SU-DHL-6 (cell line): ENCODE data around the gene LRRC47.

ENCODE experiments used
- H2AFZ ChIP-seq: fragments of 200-600 bp; sonication (generic); 2 replicates; pipeline ENCODE4 v1.6.1; 2014; ENCODE audit warnings: low read depth, mild to moderate bottlenecking, moderate library complexity, mixed read lengths, antibody characterized with exemption, low read length; ENCODE audit not compliant: severe bottlenecking
- H3F3A ChIP-seq: fragments of 200-600 bp; shearing (Covaris generic); 2 replicates; pipeline ENCODE4 v1.6.0; 2016; ENCODE audit warnings: antibody characterized with exemption, mild to moderate bottlenecking; ENCODE audit not compliant: insufficient read depth
- H3K27ac ChIP-seq: fragments of 200-600 bp; sonication (generic); 2 replicates; pipeline ENCODE4 v1.5.1; 2016; ENCODE audit warnings: low read depth, mild to moderate bottlenecking, low read length, moderate library complexity, mixed read lengths
- H3K27me3 ChIP-seq: fragments of 200-600 bp; sonication (generic), shearing (Covaris generic); 2 replicates; pipeline ENCODE4 v1.6.0; 2014; ENCODE audit warnings: mild to moderate bottlenecking, low read length
- H3K36me3 ChIP-seq: fragments of 200-600 bp; sonication (generic); 2 replicates; pipeline ENCODE4 v1.6.1; 2014; ENCODE audit warnings: mild to moderate bottlenecking, low read length, mixed read lengths
- H3K4me2 ChIP-seq: fragments of 300-600, 200-600 bp; shearing (Covaris generic), sonication (generic); 2 replicates; pipeline ENCODE4 v1.6.0; 2014; ENCODE audit warnings: low read length, low read depth, mild to moderate bottlenecking; ENCODE audit not compliant: poor library complexity, severe bottlenecking
- H3K4me3 ChIP-seq: fragments of 200-600 bp; sonication (generic); 2 replicates; pipeline ENCODE4 v1.5.1; 2014; ENCODE audit warnings: antibody characterized with exemption, low read length, mild to moderate bottlenecking, mixed read lengths; ENCODE audit not compliant: insufficient read depth, poor library complexity, severe bottlenecking
- H3K79me2 ChIP-seq: fragments of 200-600 bp; sonication (generic); 2 replicates; pipeline ENCODE4 v1.6.1; 2014; ENCODE audit warnings: mild to moderate bottlenecking, low read length, moderate library complexity; ENCODE audit not compliant: insufficient read depth
- H3K9ac ChIP-seq: fragments of 200-600 bp; sonication (generic); 2 replicates; pipeline ENCODE4 v1.7.0; 2014; ENCODE audit warnings: mild to moderate bottlenecking, low read length
- H3K9me2 ChIP-seq: fragments of 200-600 bp; sonication (generic); replicated peaks from 2 replicates; pipeline ENCODE4 v1.6.1; 2014; ENCODE audit warnings: low read length; ENCODE audit not compliant: insufficient read depth
- H3K9me3 ChIP-seq: fragments of 200-600 bp; sonication (generic); 2 replicates; pipeline ENCODE4 v1.6.1; 2014; ENCODE audit warnings: low read length, mixed read lengths; ENCODE audit not compliant: insufficient read depth
- H4K20me1 ChIP-seq: fragments of 200-600 bp; sonication (generic); 2 replicates; pipeline ENCODE4 v1.6.1; 2014; ENCODE audit warnings: low read depth, mild to moderate bottlenecking, antibody characterized with exemption, low read length, moderate library complexity, mixed read lengths
- EZH2phosphoT487 ChIP-seq: fragments of 200-600 bp; sonication (generic), shearing (Covaris generic); conservative IDR thresholded peaks from 2 replicates; pipeline ENCODE4 v1.6.1; 2018; ENCODE audit warnings: mild to moderate bottlenecking, antibody characterized with exemption, low read length, moderate library complexity, mixed read lengths
- TF ChIP-seq, protein P1 (sequence below): fragments of 200-600 bp; sonication (generic); IDR thresholded peaks from one replicate; pipeline ENCODE4 v1.5.1; 2017; ENCODE audit warnings: antibody characterized with exemption, mild to moderate bottlenecking, low read length, moderate library complexity; ENCODE audit not compliant: insufficient read depth, poor library complexity, severe bottlenecking

The LRRC47 gene

DNA sequence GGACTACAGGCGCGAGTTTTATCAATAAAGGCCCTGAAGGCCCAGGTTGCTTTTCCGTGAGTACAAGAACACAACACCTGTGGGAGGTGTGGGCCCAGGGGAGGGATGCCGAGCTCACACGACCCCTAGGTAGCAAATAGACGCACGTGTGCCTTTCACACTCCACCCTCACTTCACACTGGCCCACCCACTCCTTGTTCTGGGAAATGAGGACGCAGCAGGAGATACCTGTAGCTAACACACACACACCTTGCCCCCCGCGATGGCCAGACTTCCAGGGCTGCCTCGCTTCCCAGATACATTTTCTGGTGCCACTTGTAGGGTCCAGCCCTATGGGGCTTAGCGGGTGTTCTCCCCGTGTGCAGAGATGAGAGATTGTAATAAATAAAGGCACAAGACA lies 48.4 kb downstream of the LRRC47 start:
- TF ChIP-seq EZH2phosphoT487: no peak
- TF ChIP-seq, protein P1, sequence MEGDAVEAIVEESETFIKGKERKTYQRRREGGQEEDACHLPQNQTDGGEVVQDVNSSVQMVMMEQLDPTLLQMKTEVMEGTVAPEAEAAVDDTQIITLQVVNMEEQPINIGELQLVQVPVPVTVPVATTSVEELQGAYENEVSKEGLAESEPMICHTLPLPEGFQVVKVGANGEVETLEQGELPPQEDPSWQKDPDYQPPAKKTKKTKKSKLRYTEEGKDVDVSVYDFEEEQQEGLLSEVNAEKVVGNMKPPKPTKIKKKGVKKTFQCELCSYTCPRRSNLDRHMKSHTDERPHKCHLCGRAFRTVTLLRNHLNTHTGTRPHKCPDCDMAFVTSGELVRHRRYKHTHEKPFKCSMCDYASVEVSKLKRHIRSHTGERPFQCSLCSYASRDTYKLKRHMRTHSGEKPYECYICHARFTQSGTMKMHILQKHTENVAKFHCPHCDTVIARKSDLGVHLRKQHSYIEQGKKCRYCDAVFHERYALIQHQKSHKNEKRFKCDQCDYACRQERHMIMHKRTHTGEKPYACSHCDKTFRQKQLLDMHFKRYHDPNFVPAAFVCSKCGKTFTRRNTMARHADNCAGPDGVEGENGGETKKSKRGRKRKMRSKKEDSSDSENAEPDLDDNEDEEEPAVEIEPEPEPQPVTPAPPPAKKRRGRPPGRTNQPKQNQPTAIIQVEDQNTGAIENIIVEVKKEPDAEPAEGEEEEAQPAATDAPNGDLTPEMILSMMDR: no peak
- H2AFZ ChIP-seq: no peak overlapping the region
- H3K36me3 ChIP-seq: no peaks in the 10 kb centered on the region
- H3K79me2 ChIP-seq: no peaks in the 10 kb centered on the region
- no peaks in the 10 kb centered on the region for H3K9me2 ChIP-seq
- H4K20me1 ChIP-seq: no peaks in the 10 kb centered on the region
- H3F3A ChIP-seq: no peaks in the 10 kb centered on the region
- no peak overlapping the region for H3K9ac ChIP-seq
- no peaks in the 10 kb centered on the region for H3K27me3 ChIP-seq
- peak overlapping the region; percentile 53 for H3K4me3 ChIP-seq
- H3K27ac ChIP-seq: no peak overlapping the region
- H3K9me3 ChIP-seq: no peaks in the 10 kb centered on the region
- H3K4me2 ChIP-seq: peak overlapping the region; percentile 59

DNA sequence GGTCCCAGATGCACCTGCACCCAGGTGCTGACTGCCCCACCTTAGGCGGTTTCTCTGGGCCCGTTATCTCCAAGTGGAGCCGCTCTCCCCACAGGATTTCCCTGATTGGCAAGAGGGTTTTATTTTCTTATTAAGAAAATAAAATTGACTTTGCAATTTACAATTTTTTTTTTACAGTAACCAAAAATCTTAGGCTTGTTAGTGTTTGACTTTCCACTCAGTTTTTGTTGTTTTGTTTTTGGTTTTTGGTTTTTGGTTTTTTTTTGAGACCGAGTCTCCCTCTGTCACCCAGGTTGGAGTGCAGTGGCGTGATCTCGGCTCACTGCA lies 48.8 kb downstream of the LRRC47 start:
- H3K4me3 ChIP-seq: peak overlapping the region; percentile 53
- TF ChIP-seq, protein P1: no peak
- no peak for TF ChIP-seq EZH2phosphoT487
- no peaks in the 10 kb centered on the region for H3K9me3 ChIP-seq
- no peaks in the 10 kb centered on the region for H3K27me3 ChIP-seq
- H2AFZ ChIP-seq: peak overlapping the region; percentile 19
- H3F3A ChIP-seq: no peaks in the 10 kb centered on the region
- H3K27ac ChIP-seq: no peak overlapping the region
- no peak overlapping the region for H3K9ac ChIP-seq
- peak overlapping the region; percentile 59 for H3K4me2 ChIP-seq
- H4K20me1 ChIP-seq: no peaks in the 10 kb centered on the region
- H3K79me2 ChIP-seq: no peaks in the 10 kb centered on the region
- H3K9me2 ChIP-seq: no peaks in the 10 kb centered on the region
- no peaks in the 10 kb centered on the region for H3K36me3 ChIP-seq

DNA sequence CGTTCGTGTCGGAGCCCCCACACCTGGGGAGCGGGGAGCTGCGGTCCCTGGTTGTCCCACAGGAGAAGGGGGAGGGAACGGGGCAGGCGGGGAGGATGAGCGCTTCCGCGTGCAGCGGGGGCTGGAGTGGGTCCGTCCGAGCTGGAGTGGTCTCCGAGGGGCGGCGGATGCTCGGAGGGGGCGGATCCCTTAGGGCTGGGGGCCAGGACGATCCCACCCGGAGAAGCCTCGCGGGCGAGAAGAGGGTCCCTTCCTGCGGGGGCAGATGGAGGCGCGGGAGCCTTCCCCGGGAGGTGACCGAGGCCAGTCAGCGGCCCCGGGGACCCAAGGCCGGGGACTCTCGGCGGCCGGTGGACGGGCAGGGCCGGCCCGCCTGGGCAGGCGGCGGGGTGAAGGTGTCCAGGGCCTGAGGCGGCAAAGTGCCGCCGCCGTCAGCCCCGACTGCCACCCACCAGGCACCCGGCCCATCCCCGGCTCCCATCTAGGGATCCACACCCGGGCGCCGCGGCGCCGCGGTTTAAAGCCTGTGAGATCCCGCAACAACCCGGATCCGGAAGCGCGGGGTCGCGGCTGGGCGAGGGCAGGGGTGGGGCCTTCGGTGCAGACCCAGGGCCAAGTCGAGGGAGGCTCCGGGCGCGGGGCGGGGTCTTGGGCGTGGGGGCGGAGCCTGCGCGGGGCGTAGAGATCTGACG lies 49.3 kb downstream of the LRRC47 start:
- H3K36me3 ChIP-seq: no peaks in the 10 kb centered on the region
- no peaks in the 10 kb centered on the region for H3K79me2 ChIP-seq
- H3K9me2 ChIP-seq: no peaks in the 10 kb centered on the region
- no peak overlapping the region for H3K27ac ChIP-seq
- no peaks in the 10 kb centered on the region for H4K20me1 ChIP-seq
- no peaks in the 10 kb centered on the region for H3K27me3 ChIP-seq
- no peaks in the 10 kb centered on the region for H3F3A ChIP-seq
- TF ChIP-seq, protein P1: no peak
- peak overlapping the region; percentile 59 for H3K4me2 ChIP-seq
- peak overlapping the region; percentile 53 for H3K4me3 ChIP-seq
- H3K9me3 ChIP-seq: no peaks in the 10 kb centered on the region
- peak overlapping the region; percentile 19 for H2AFZ ChIP-seq
- peak overlapping the region; percentile 57 for H3K9ac ChIP-seq

DNA sequence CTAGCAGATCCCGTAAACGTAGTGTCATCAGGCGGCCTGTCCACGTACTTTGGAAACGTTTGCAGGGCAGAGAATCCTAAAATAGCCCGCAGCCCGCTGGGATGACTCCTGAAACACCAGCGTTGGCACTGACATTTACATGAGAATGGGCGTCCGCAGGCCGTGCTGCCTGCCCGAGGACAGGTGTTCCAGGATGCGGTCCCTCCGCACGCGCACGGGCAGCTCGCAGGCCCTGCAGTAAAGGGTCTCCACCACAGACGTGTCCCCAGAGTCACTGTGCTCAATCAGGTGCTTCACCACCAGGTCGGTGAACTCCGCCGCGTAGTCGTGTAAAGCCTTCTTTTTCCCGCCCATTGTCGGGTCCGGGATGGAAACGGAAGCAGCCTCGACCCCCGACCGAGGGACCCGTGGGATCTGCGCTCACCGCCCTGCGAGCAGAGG lies 49.9 kb downstream of the LRRC47 start:
- peak overlapping the region; percentile 53 for H3K4me3 ChIP-seq
- no peaks in the 10 kb centered on the region for H3K9me3 ChIP-seq
- TF ChIP-seq EZH2phosphoT487: no peak
- TF ChIP-seq, protein P1: no peak
- no peaks in the 10 kb centered on the region for H3K27me3 ChIP-seq
- no peaks in the 10 kb centered on the region for H3K36me3 ChIP-seq
- no peaks in the 10 kb centered on the region for H3K79me2 ChIP-seq
- H3K4me2 ChIP-seq: peak overlapping the region; percentile 59
- H3F3A ChIP-seq: no peaks in the 10 kb centered on the region
- H3K27ac ChIP-seq: no peak overlapping the region
- H3K9me2 ChIP-seq: no peaks in the 10 kb centered on the region
- H4K20me1 ChIP-seq: no peaks in the 10 kb centered on the region
- H3K9ac ChIP-seq: peak overlapping the region; percentile 57
- no peak overlapping the region for H2AFZ ChIP-seq
